MM.1S (cell line): ENCODE measurements around the gene SCLY.

Experiments
- DNase-seq: peaks from one replicate; pipeline ENCODE4 v3.0.0-alpha.2; 2015
- H2AFZ ChIP-seq: fragments of 300-600 bp; sonication (generic); 2 replicates; pipeline ENCODE4 v1.6.0; 2016; ENCODE audit warnings: antibody characterized with exemption, low read length
- H3F3A ChIP-seq: fragments of 300-600 bp; sonication (generic); 2 replicates; pipeline ENCODE4 v1.6.1; 2016; ENCODE audit warnings: mild to moderate bottlenecking, antibody characterized with exemption, low read length, moderate library complexity, mixed read lengths; ENCODE audit not compliant: insufficient read depth
- H3K27ac ChIP-seq: fragments of 300-600 bp; sonication (generic); 2 replicates; pipeline ENCODE4 v1.5.1; 2016; ENCODE audit warnings: mild to moderate bottlenecking, low read length
- H3K27me3 ChIP-seq: fragments of 300-600 bp; sonication (generic); replicated peaks from 2 replicates; pipeline ENCODE4 v1.6.0; 2016; ENCODE audit warnings: low read length; ENCODE audit not compliant: insufficient read depth
- H3K36me3 ChIP-seq: fragments of 300-600 bp; sonication (generic); replicated peaks from 2 replicates; pipeline ENCODE4 v1.6.1; 2016; ENCODE audit warnings: mild to moderate bottlenecking, low read length, mixed read lengths; ENCODE audit not compliant: insufficient read depth
- H3K4me1 ChIP-seq: fragments of 300-600 bp; sonication (generic); 2 replicates; pipeline ENCODE4 v1.6.1; 2016; ENCODE audit warnings: low read length, mixed read lengths
- H3K4me2 ChIP-seq: fragments of 300-600 bp; sonication (generic); 2 replicates; pipeline ENCODE4 v1.6.0; 2016; ENCODE audit warnings: low read depth, low read length
- H3K4me3 ChIP-seq: fragments of 300-600 bp; sonication (generic); 2 replicates; pipeline ENCODE4 v1.5.1; 2016; ENCODE audit warnings: low read length, mixed read lengths
- H3K79me2 ChIP-seq: fragments of 300-600 bp; sonication (generic); 2 replicates; pipeline ENCODE4 v1.6.1; 2016; ENCODE audit warnings: mixed run types, low read length, mixed read lengths
- H3K9ac ChIP-seq: fragments of 300-600 bp; sonication (generic); 2 replicates; pipeline ENCODE4 v1.6.1; 2016; ENCODE audit warnings: low read length, mixed read lengths
- H3K9me2 ChIP-seq: fragments of 300-600 bp; sonication (generic); replicated peaks from 2 replicates; pipeline ENCODE4 v1.6.1; 2016; ENCODE audit warnings: mild to moderate bottlenecking, low read length, mixed read lengths; ENCODE audit not compliant: insufficient read depth
- H3K9me3 ChIP-seq: fragments of 300-600 bp; sonication (generic); replicated peaks from 2 replicates; pipeline ENCODE4 v1.6.1; 2016; ENCODE audit warnings: mild to moderate bottlenecking, low read length, mixed read lengths; ENCODE audit not compliant: insufficient read depth
- H4K20me1 ChIP-seq: fragments of 300-600 bp; sonication (generic); 2 replicates; pipeline ENCODE4 v1.6.1; 2016; ENCODE audit warnings: mild to moderate bottlenecking, low read length, moderate library complexity, mixed read lengths; ENCODE audit not compliant: insufficient read depth
- EZH2 ChIP-seq: fragments of 300-600 bp; sonication (generic); optimal IDR thresholded peaks from 2 replicates; pipeline ENCODE3; 2017; ENCODE audit warnings: low read depth, mild to moderate bottlenecking, antibody characterized with exemption, low read length, mixed read lengths
- EZH2phosphoT487 ChIP-seq: fragments of 300-600 bp; sonication (generic); IDR thresholded peaks from 2 replicates; pipeline ENCODE4 v1.6.1; 2018; ENCODE audit warnings: antibody characterized with exemption, low read length
- TF ChIP-seq, protein P1 (sequence below): fragments of 300-600 bp; sonication (generic); IDR thresholded peaks from 2 replicates; pipeline ENCODE4 v1.5.1; 2016; ENCODE audit warnings: antibody characterized with exemption, low read length, mixed read lengths

The SCLY gene

DNA sequence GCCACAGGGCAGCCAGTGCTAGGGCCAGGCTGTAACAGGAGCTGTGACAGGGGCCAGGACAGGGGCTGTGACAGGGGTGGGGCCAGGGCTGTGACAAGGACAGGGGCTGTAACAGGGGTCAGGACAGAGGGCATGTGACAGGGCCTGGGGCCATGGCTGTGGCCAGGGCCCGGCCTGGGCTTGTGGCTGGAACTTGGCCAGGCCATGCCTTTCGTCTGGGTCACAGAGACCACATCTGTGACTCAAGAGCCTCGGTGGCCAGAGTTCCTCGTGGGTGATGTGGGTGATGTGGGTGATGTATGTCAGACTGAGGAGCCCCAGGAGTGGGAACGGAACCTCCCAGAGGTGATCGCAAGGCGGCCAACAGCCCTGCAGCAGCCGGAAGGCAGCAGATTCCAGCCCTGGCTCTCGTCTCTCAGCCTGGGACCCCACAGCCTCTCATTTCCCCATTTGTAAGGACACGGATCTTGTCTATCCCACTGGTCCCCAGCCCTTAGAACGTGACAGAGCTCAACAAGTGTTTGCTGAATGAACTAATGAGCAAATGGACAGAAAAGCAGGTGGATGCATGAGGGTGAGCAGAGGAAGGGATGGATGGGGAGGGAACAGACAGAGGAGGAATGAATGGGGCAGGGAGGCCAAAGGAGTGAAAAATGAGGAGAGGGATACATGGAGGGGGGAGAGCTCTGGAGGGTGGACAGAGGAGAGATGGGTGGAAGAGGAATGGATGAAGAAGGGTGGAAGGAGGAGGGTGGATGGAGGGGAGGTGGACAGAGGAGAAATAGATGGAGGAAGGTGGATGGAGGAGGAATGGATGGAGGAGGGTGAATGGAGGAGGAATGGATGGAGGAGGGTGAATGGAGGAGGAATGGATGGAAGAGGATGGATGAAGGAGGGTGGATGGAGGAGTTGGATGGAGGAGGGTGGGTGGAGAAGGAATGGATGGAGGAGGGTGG lies 56.7 kb downstream of the SCLY start:
- no peaks in the 10 kb centered on the region for H3K36me3 ChIP-seq
- no peaks in the 10 kb centered on the region for H3F3A ChIP-seq
- DNase-seq, result no peak
- H2AFZ ChIP-seq, result no peak overlapping the region
- no peaks in the 10 kb centered on the region for H4K20me1 ChIP-seq
- H3K79me2 ChIP-seq, result no peaks in the 10 kb centered on the region
- no peaks in the 10 kb centered on the region for H3K9me2 ChIP-seq
- H3K9me3 ChIP-seq, result no peaks in the 10 kb centered on the region
- H3K27me3 ChIP-seq, result no peaks in the 10 kb centered on the region
- H3K4me3 ChIP-seq, result no peak overlapping the region
- no peak overlapping the region for H3K9ac ChIP-seq
- H3K4me1 ChIP-seq, result no peaks in the 10 kb centered on the region
- no peak for TF ChIP-seq EZH2phosphoT487
- TF ChIP-seq, protein P1, sequence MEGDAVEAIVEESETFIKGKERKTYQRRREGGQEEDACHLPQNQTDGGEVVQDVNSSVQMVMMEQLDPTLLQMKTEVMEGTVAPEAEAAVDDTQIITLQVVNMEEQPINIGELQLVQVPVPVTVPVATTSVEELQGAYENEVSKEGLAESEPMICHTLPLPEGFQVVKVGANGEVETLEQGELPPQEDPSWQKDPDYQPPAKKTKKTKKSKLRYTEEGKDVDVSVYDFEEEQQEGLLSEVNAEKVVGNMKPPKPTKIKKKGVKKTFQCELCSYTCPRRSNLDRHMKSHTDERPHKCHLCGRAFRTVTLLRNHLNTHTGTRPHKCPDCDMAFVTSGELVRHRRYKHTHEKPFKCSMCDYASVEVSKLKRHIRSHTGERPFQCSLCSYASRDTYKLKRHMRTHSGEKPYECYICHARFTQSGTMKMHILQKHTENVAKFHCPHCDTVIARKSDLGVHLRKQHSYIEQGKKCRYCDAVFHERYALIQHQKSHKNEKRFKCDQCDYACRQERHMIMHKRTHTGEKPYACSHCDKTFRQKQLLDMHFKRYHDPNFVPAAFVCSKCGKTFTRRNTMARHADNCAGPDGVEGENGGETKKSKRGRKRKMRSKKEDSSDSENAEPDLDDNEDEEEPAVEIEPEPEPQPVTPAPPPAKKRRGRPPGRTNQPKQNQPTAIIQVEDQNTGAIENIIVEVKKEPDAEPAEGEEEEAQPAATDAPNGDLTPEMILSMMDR, result no peak
- TF ChIP-seq EZH2, result no peak
- H3K4me2 ChIP-seq, result no peak overlapping the region
- H3K27ac ChIP-seq, result no peak overlapping the region

DNA sequence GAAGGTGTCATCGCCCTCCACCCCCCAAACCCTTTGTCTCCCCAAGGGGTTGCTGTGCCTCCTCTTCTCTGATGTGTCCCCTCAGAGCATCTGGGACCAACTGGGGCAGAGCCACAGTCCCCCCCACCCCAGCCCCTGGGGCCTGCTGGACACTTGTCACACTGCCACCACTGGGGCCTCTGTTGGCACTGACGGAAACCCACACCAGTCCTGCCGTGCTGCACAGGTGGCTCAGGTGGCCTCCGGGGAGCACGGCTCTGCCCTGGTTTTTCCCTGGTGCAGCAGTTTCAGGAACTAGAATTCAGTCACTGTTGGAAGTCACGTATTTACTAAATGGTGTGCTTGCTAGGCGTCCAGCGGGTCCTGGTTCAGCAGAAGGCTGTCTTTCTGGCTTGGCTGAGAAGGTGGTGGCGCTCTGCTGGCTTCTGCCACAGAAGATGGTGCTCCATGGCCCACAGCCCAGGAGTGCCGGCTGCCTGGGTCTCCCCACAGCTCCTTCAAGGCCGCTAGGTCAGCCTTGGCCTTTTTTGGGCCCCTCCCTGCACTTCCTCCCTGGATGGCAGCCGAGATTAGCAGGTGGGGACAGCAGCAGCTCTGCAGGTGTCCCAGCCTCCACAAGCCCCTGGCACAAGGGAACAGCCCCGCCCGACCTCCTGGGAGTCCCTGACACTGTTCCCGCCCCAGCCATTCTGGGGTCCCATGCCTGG lies 59.1 kb downstream of the SCLY start:
- Histone ChIP-seq H3K9me3 (no peaks in the 10 kb centered on the region), H3K4me3 (no peak overlapping the region), H3K27me3 (no peaks in the 10 kb centered on the region; the same call in 1 of the 2 replicates), H3F3A (no peaks in the 10 kb centered on the region), H3K27ac (peak overlapping the region; percentile 27; the same call in 1 of the 2 replicates), H2AFZ (no peak overlapping the region), H3K79me2 (no peaks in the 10 kb centered on the region), H3K4me2 (peak overlapping the region; percentile 43; the same call in 1 of the 2 replicates), H3K4me1 (no peaks in the 10 kb centered on the region), H3K9ac (no peak overlapping the region), H3K9me2 (no peaks in the 10 kb centered on the region), H4K20me1 (no peaks in the 10 kb centered on the region), H3K36me3 (no peaks in the 10 kb centered on the region)
- TF ChIP-seq EZH2phosphoT487, result no peak
- TF ChIP-seq, protein P1, result no peak
- no peak for TF ChIP-seq EZH2
- peak; percentile 17 for DNase-seq

DNA sequence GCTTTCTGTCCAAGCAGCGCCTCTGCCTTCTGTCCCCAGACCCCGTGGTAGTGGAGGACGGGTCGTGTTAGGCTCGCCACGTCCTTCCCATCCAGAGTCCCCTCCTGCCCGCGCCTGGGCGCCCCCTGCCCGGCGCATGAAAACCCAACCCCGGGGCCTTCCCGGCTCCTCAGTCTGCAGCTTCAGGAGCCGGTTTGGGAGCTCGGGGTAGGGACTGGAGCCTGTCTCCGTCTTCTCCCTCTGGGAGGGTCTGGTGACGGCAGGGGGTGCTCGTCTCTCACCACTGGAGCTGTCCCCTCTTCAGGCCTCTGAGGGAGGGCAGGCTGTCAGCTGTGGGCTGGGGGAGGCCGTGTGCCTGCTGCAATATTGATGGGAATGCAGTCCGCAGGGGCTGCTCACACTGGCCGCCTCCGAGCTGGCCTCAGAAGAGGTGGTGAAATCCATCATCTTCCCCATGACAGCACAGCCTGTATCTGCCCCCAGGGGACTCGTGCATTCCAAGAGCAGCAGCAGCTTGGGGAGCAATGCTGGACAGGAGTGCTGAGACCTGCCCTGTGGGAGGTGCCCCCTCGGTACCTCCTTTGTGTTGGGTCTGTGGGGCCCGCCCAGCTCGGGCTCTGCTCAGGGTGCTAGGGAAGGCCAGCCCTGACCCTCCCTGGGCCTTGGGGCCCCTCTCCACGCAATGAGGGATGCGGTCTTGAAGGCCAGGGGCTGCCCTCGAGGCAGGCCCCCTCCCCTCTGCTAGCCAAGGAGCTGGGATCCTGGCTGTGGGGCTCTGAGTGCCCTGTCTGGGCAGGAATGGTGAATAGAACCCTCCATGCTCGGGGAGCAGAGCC lies 59.9 kb downstream of the SCLY start:
- Histone ChIP-seq H3K27me3 (no peaks in the 10 kb centered on the region; the same call in 1 of the 2 replicates), H3K4me1 (no peaks in the 10 kb centered on the region), H3K4me3 (no peak overlapping the region), H3K79me2 (no peaks in the 10 kb centered on the region), H4K20me1 (no peaks in the 10 kb centered on the region), H3F3A (no peaks in the 10 kb centered on the region), H3K9me3 (no peaks in the 10 kb centered on the region), H2AFZ (no peak overlapping the region), H3K36me3 (no peaks in the 10 kb centered on the region), H3K27ac (no peak overlapping the region), H3K4me2 (no peak overlapping the region), H3K9me2 (no peaks in the 10 kb centered on the region), H3K9ac (no peak overlapping the region)
- TF ChIP-seq, protein P1, result no peak
- TF ChIP-seq EZH2 (no peak), EZH2phosphoT487 (no peak)
- no peak for DNase-seq
